Measurements from ENCODE around the gene UPK1A.
"Not testable (repeated sequence)": the region's sequence is repeated elsewhere in the genome, so short reads cannot be mapped to it uniquely, and the experiment has no call there.

The UPK1A gene

DNA sequence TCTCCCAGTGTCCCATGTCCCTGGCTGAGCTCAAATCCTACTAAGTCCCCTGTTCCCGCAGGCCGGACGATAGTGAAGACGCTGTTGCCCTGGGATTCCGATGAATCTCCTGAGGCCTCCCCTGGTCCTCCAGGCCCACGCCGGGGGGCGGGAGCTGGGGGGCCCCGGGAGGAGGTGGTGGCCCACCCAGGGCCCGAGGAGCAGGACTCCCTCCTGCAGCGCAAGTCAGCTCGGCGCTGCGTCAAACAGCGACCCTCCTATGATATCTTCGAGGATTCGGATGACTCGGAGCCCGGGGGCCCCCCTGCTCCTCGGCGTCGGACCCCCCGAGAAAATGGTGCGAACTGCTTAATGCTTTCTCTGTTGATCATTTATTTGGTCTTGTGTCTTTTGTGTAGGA, 57.4 kb downstream of the UPK1A start:
- in situ Hi-C loops (cut with MboI; ENCODE audit: low pct_unique_long_range_greater_than_20kb, low sequenced_read_pairs, unreplicated experiment): no loop called here
- TF ChIP-seq, protein P1, sequence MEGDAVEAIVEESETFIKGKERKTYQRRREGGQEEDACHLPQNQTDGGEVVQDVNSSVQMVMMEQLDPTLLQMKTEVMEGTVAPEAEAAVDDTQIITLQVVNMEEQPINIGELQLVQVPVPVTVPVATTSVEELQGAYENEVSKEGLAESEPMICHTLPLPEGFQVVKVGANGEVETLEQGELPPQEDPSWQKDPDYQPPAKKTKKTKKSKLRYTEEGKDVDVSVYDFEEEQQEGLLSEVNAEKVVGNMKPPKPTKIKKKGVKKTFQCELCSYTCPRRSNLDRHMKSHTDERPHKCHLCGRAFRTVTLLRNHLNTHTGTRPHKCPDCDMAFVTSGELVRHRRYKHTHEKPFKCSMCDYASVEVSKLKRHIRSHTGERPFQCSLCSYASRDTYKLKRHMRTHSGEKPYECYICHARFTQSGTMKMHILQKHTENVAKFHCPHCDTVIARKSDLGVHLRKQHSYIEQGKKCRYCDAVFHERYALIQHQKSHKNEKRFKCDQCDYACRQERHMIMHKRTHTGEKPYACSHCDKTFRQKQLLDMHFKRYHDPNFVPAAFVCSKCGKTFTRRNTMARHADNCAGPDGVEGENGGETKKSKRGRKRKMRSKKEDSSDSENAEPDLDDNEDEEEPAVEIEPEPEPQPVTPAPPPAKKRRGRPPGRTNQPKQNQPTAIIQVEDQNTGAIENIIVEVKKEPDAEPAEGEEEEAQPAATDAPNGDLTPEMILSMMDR (IDR thresholded peaks at IDR 0.05; ENCODE audit: extremely low read depth, insufficient read depth, missing control alignments): no peak
- no peak for DNase-seq (ENCODE audit: low spot score)

DNA sequence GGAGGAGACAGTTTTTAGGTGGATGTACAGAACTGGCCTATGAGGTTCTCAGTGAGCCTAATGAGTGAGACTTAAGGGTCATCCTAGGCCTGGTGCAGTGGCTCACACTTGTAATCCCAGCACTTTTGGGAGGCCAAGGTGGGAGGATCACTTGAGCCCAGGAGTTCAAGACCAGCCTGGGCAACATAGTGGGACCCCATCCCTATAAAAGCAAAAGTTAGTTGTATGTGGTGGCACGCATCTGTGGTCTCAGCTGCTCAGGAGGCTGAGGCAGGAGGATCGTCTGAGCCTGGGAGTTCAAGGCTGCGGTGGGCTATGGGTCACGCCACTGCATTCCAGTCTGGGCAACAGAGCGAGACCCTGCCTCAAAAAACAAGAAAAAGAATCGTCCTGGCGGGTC, 57.8 kb downstream of the UPK1A start:
- in situ Hi-C loops (cut with MboI; ENCODE audit: low pct_unique_long_range_greater_than_20kb, low sequenced_read_pairs, unreplicated experiment): not testable (repeated sequence)

DNA sequence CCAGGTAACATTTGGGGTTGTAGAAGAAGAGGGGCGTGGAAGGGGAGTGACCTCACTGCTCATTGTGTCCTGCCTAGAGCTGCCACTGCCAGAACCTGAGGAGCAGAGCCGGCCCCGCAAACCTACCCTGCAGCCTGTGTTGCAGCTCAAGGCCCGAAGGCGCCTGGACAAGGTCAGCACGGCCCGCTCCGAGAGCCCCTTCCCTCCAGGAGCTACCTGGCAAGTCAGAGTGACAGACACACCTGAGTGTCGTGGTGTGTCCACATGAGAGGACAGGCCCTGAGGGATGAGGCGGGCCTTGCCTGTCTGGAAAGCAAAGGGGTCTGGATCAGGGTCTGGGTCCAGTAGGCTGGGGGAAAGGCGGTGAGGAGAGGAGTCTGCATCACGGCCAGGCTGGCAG, 58.2 kb downstream of the UPK1A start:
- no peak for DNase-seq (ENCODE audit: low spot score)
- TF ChIP-seq, protein P1 (IDR thresholded peaks at IDR 0.05; ENCODE audit: extremely low read depth, insufficient read depth, missing control alignments): no peak
- in situ Hi-C loops (cut with MboI; ENCODE audit: low pct_unique_long_range_greater_than_20kb, low sequenced_read_pairs, unreplicated experiment): no loop called here

More for the DNA sequence above, 57.8 kb downstream of the UPK1A start:
- not testable (repeated sequence) for DNase-seq (ENCODE audit: low spot score)

DNA sequence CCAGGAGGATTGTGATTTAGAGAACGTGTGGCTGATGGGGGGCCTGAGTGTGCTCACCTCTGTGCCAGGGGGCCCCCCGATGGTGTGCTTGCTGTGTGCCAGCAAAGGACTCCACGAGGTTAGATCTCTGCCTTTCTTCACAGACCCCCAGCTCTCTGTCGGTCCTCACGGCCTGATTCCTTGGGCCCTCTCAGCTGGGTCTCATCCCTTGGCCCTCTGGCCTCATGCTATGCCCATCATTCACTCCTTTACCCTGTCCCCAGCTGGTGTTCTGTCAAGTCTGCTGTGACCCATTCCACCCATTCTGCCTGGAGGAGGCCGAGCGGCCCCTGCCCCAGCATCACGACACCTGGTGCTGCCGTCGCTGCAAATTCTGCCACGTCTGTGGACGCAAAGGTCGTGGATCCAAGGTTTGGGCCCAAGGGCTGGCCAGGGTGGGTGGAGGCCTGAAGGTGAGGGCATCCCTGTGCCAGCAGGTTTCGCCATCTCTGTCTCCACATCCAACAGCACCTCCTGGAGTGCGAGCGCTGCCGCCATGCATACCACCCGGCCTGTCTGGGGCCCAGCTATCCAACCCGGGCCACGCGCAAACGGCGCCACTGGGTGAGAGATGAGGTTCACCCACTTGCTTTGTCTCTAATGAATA, 59.0 kb downstream of the UPK1A start:
- TF ChIP-seq, protein P1 (IDR thresholded peaks at IDR 0.05; ENCODE audit: extremely low read depth, insufficient read depth, missing control alignments): no peak
- in situ Hi-C loops (cut with MboI; ENCODE audit: low pct_unique_long_range_greater_than_20kb, low sequenced_read_pairs, unreplicated experiment): no loop called here
- peak; percentile 10 for DNase-seq (ENCODE audit: low spot score)

DNA sequence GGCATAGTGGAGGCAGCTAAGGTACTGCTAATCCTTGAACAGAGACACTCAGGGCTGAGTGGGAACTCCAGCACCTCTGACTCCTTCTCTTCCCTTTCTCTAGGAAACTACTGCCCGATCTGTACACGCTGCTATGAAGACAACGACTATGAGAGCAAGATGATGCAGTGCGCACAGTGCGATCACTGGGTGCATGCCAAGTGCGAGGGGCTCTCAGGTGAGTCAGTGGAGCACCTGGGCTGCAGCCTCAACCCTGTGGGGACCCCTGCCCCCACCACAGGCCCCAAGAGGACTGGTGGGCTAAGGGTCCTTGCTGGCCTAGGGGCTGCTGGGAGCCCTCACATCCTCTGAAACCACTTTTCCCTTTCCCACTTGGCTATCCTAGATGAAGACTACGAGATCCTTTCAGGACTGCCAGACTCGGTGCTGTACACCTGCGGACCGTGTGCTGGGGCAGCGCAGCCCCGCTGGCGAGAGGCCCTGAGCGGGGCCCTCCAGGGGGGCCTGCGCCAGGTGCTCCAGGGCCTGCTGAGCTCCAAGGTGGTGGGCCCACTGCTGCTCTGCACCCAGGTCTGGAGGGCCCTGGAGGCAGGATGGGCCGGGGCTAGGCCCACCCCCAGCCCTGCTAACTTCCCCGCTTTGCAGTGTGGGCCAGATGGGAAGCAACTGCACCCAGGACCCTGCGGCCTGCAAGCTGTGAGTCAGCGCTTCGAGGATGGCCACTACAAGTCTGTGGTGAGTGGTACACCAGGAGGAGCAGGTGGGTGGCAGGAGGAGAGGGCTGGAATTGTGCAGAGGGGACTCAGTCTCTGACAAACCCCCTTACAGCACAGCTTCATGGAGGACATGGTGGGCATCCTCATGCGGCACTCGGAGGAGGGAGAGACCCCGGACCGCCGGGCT, 61.0 kb downstream of the UPK1A start:
- TF ChIP-seq, protein P1 (IDR thresholded peaks at IDR 0.05; ENCODE audit: extremely low read depth, insufficient read depth, missing control alignments): no peak
- in situ Hi-C loops (cut with MboI; ENCODE audit: low pct_unique_long_range_greater_than_20kb, low sequenced_read_pairs, unreplicated experiment): no loop called here
- DNase-seq (ENCODE audit: low spot score): peak; percentile 14

Data from GM13977 (cell line).